HTERT RPE-1 (cell line): ENCODE results near the gene SPDYE1.
"Not testable (repeated sequence)": the region's sequence is repeated elsewhere in the genome, so short reads cannot be mapped to it uniquely, and the experiment has no call there.

Source experiments
- in situ Hi-C: fragments of 300-500 bp; cut with MboI; formaldehyde crosslinking; loops from 4 replicates; pipeline ENCODE4 v1.14.3; 2020; ENCODE audit warnings: low sequenced_read_pairs

Gene SPDYE1, protein sequence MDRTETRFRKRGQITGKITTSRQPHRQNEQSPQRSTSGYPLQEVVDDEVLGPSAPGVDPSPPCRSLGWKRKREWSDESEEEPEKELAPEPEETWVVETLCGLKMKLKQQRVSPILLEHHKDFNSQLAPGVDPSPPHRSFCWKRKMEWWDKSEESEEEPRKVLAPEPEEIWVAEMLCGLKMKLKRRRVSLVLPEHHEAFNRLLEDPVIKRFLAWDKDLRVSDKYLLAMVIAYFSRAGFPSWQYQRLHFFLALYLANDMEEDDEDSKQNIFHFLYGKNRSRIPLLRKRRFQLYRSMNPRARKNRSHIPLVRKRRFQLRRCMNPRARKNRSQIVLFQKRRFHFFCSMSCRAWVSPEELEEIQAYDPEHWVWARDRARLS

DNA sequence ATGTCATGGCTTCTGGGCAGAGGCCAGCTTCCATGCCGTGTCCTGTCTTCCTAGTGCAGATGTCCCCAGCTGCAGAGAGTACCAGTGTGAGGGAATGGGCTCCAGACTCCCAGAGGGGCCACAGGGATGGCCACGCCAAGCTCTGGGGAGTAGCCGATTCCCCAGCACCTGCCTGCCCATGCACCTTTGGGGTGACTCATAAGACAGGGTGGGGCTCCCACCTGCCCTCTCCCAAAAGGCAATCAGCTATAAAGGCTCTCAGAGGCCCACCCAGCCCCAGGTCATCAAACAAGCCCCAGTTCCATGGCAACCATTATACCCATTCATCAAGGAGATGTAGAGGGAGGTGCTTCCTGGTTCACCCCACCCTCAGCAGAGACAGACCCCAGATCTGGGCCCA lies at the start of gene SPDYE1:
Gene SPDYE1, plus strand, starts transcription at position 366 of the 400 bp plus-strand sequence. CDS start 2,053 bp downstream, outside the sequence.
- in situ Hi-C loops: not testable (repeated sequence)

DNA sequence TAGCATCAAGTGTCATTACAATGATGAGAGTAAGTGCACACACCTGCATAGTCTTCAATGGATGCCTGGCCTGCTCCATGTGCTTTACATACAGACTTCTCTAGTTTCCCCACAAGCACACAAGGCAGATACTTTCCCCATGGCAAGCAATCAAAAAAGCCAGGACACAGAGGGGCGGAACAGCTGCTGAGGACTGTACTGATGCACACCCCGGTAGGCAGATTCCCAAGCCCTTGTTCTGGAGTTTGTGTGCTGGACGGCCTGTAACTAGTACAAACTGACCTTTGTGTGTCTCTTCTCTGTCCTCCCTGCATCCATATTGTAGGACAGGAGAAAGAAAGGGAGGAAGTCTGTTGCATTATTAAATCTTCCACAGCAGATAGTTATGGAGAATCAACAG lies 45.7 kb upstream of the SPDYE1 start:
- in situ Hi-C loops: no loop called here

DNA sequence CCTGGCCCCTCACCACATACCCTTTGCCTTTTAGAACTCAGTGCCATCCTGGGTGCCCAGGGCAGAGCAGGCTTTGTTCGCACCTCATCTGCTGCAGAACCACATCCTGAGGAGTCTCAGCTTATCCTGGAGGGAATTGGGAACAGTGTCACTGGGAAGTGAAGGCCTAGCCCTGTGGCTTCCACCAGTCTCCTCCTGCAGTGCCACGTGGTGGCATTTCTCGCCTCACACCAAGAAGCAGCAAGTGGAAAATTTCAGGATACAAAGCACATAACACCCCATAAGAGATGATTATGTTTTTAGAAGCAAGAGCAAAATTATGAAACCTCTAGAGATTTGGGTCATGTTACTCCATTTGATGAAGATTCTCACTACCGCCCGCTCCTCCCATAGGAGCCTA lies 44.6 kb upstream of the SPDYE1 start:
- in situ Hi-C loops: no loop called here

DNA sequence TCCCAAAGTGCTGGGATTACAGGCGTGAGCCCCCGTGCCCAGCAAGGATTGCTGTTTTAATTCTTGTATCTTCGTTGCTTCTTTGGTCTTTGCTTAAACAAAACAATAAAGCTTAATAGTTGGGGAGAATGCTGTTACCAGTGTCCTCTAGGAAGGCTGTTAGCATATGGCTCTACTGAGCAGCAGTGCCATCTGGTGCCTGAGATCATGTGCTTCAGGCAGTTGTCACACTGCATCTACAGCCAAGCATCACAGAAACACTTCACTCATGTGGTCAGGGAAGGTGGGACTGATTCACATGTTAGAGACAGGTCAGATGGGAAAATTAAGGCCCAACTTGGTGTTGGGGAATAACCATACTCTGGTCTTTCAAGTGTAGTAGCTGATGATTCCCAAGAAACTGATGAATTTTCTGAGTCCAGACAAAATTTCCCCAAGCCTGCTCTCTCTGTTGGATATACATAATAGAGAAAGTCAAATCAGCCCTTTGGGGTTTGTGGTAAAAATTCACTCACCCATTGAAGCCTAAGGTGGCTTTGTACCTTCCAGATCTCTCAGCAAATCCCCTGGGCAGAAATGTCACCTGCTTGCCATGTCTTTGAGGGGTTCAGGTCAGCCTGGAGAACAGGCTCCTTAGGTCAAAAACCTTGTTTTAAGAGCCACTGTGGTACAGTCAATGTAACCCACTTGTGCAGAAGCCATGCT lies 43.0 kb upstream of the SPDYE1 start:
- in situ Hi-C loops: no loop called here

DNA sequence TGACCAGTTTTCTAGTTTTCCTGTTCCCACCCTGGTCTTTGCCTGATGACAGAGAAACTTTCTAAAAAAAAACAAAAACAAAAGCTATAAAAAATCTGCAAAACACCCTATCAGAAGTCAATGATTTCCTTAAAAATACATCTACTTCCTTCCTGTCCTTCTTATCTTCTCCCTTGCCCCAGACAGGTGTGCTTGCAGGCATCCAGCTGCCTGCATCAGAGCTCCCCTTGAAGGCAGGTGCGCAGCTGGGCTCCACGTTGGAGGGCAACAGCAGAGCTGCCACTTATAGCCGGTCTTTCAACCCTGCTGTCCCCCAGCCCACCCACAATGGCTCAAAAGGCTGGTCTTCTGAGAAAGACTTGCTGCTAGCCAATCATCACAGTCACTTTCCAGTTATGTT lies 41.7 kb upstream of the SPDYE1 start:
- in situ Hi-C loops: no loop called here

DNA sequence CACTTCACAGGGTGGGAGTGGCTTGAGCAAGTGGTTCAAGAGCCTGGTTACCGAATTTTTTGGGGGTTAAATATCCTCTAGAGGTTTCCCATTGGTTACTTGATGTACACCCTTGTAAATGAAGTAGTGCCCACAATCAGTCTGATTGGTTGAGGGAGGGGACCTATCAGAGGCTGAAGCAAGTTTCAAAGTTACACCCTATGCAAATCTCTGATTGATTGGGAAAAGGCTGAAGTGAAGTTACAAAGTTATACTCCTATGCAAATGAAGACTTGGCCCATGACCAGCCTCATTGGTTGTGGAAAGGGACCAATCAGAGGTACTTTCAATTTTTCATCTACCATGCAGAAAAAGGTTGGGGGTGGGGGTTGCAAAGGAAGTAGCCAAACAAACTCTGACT lies 36.8 kb upstream of the SPDYE1 start:
- in situ Hi-C loops: no loop called here

DNA sequence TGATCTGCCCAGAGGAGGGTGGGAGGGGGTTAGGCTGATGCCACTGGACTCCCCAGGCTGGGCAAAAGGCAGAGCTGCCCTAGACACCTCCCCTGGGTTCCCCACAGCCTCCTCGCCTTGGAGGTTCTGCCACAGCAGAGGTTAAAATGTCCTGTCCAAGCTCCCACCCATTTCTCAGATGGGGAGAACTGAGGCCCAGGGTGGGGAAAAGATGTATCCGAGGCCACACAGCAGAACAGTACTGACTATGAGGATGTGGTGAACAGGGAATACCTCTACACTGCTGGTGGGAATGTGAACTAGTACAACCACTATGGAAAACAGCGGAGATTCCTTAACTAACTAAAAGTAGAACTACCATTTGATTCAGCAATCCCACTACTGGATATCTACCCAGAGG lies 31.3 kb upstream of the SPDYE1 start:
- in situ Hi-C loops: not testable (repeated sequence)

DNA sequence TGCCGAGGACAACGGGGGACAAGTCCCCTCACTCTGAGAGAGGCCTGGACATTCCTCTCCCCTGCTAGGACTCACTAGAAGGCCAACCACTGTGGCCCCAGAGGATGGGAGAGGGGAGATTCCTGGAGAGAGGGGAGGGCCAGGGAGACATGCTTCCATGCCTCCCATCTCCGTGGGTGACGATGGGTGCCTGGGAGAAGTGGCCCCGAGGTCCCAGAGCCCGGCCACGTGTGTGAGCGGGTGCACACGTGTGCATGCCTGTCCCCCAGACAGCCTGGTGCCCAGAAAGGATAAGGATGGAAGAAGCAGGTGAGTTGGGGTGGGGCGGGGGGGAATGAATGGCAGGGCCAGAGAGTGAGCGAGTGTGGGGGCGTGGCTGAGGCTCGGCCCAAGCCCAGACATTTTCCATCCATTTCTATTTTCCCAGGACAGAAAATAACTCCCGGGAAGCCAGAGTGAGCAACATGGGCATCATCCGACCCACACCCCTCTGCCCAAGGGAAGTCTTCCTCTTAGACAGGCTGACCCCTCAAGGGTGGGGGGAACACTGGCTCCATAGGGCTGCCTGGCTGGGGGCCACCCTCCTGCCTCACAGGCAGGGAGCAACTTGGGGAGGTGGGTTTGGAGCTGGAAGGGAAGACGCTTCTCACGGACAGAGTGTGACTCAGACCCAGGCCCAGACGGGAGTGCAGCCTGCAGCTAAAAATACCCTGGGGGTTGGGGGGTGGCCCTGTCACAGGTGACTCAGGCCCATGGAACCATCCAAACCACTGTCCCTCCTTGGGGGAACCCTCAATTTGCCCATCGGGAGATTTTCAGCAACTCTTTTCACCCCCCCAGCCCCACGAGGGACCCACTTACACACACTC lies 29.3 kb upstream of the SPDYE1 start:
- in situ Hi-C loops: not testable (repeated sequence)

DNA sequence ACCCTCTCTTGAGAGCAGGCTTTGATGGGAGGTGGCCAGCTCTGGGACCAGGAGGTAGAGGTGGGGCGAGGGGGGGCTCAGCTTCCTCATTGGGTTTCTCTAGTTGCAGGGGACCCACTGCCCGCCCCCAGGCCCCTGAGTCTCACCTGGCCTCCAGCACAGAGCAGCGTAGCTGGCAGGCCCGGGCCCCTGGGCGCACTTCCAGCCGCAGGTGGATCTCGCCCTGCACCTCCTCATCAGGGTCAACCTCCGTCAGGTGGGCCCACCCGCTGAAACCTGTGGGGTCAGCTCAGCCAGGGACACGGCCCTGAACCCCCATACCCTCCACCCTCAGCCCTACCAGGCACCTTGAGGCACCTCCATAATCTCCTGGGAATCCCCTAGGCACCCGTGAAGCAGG lies 28.1 kb upstream of the SPDYE1 start:
- in situ Hi-C loops: not testable (repeated sequence)

DNA sequence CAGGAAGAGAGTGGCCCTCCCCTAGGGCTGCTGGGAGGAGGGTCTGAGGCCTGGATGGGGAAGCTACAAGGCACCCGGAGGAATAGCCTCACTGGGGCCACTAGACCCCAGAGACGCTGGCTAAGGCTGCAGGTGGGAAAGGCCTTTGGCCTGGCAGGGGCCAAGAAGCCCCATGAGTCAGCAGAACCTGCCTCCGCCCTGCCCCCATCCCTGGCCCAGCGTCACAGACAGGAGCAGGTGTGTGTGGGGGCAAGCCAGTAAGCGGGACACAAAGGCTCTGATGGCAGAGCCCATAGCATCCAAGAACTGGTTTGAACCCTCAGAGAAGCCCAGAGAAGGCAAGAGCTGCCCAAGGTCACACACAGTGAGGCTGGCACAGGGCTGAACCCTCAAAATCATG lies 27.0 kb upstream of the SPDYE1 start:
- in situ Hi-C loops: not testable (repeated sequence)

DNA sequence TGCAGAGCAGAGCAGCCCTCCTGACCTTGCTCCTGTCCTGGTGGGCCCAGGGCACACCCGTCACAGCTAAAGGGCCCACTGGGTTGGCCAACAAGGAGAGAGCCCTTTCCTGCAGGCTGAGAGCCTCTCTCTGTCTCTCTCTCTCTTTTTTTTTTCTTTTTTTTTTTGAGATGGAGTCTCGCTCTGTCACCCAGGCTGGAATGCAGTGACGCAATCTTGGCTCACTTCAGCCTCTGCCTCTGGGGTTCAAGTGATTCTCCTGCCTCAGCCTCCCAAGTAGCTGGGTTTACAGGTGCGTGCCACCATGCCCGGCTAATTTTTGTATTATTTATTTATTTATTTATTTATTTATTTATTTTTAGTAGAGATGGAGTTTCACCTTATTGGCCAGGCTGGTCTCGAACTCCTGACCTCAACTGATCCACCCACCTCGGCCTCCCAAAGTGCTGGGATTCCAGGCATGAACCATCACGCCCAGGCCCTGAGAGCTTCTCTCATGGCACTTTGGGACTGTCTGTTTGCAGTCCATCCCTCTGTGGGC lies 23.6 kb upstream of the SPDYE1 start:
- in situ Hi-C loops: not testable (repeated sequence)

DNA sequence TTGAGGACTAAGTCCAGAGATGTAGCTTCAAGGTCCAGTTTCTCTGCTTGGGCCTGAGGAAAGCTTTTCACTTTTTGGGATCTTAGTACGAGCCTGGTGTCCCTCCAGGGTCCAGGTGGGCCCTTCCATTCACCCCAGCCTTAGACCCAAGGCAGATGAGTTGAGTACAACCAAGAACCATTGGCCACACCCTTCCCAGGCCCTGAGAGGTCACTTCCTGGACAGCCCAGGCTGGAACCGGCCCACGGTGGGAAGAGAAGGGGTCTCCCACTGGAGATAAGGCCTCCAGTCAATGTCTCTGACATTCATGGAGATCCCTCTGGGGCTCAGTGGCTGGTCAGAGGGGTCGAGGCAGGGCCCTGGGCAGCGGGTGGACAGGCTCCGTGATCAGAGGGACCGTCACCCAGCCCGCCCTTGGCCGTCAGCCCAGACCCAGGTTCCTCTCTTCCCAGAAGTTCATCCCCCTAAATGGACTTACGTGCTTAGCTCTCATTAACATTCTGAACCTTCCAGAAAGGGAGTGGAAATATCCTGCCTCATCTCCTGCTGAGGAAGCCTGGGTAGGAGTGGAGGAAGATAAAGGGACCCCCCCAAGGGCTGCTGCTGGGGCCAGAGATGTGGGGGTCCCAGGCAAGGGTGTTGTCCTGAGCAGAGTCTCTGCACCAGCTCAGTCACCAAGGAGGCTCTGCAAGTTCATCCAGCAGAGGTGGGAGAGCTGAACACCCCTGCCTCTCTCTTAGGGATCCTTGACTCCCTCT lies 22.8 kb upstream of the SPDYE1 start:
- in situ Hi-C loops: not testable (repeated sequence)

DNA sequence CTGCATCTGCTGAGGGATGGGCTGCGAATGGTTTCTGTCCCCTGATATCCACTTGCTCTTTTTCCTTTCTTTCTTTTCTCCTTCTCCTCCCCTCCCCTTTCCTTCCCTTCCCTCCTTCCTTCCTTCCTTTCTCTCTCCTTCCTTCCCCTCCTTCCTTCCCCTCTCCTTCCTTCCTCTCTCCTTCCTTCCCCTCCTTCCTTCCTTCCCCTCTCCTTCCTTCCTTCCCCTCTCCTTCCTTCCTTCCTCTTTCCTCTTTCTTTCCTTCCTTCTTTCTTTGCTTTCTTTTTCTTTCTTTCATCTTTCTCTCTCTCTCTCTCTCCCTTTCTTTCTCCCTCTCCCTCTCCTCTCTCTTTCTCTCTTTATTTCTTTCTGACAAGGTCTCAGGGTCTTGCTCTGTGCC lies 20.2 kb upstream of the SPDYE1 start:
- in situ Hi-C loops: no loop called here

DNA sequence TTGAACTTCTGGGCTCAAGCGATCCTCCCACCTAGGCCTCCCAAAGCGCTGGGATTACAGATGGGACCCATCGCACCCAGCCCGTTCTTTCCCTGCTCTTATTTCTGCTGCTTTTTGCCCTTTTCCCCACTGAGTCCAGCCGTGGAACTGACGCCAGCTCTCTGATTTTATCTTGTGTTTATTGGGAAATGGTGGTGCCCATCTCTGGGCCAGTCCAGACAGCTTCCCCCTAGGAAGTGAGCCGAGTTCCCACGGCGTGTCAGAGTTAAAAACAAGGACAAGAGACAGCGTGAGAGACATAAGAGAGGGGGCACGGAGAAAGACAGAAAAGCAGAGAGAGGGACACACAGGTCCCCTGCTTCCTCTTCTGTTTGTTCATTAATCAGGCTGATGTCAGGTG lies 19.6 kb upstream of the SPDYE1 start:
- in situ Hi-C loops: not testable (repeated sequence)

DNA sequence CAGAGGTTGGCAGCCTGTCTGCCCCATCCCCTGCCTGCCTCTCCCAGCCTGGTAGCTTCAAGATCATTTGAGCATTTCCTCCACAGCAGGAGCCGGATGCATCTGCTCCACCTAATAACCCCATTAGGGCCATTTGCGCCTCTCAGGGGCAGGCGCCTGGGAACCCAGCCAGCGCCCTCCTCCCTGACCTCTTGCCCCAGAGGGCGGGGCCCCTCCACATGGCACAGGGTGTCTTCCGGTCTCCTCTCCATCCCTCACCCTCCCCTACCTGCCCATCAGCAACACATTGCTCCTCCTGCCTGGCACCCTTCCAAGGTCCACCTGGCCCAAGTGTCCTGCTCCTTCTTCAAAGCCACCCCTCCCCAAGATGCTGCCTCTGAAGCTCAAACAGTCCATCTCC lies 14.8 kb upstream of the SPDYE1 start:
- in situ Hi-C loops: not testable (repeated sequence)

DNA sequence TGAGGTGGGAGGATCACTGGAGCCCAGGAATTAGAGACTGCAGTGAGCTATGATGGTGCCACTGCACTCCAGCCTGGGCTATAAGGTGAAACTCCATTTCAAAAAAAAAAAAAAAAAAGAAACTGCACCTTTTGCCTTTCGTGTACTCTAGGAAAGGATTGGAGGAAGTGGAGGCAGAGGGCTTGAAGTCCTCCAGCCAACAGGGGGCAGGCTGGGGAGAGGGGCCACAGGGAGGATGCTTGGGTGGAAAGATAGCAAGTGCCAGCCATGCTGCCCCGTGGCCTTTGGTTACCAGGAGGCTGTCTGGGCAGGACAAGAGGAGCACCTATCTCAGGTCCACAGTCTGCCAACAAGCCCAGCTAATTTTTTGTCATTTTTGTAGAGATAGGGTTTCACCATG lies 14.0 kb upstream of the SPDYE1 start:
- in situ Hi-C loops: not testable (repeated sequence)

DNA sequence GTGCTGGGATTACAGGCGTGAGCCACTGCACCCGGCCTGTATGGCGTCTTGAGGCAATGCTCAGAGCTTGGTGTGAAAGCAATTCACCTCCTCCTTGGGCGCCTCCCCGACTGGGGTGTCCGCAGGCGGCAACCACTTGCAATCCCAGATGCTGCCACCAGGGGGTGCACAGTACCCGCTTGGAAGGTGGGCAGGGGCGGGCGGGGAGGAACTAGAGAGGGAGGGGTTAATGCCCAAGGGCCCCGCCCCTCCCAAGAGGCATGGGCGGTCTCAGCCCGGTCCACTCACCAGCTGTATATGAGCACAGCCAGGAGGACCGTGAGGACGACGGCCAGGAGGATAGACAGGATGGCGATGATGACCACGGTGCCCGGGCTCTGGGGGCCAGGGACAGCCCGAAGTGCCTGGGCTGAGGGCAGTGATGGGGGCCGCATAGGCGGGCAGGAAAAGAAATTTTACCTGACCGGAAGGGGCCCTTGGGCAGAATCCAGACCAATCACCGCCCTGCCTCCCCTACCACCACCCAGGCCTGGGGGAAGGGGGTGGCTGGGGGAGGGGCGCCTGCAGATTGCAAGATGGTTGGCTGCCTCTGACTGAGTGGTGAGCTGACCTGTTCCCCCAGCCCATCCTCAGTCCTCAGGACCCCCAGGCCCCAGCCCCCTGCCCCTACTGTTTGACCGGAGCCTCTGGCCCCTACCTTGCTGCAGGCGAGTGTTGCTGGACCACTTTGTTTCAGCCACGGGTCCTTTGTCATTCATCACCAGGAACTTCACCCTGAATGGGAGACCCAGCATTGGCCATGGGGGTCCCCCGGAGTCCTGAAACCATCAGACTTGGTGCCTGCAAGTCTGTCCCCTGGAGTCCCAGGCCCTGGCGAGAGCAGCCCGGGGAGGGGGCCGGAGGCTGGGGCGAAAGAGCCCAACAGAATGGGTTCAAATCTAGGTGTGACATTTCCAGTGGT lies 11.5 kb upstream of the SPDYE1 start:
- in situ Hi-C loops: not testable (repeated sequence)

DNA sequence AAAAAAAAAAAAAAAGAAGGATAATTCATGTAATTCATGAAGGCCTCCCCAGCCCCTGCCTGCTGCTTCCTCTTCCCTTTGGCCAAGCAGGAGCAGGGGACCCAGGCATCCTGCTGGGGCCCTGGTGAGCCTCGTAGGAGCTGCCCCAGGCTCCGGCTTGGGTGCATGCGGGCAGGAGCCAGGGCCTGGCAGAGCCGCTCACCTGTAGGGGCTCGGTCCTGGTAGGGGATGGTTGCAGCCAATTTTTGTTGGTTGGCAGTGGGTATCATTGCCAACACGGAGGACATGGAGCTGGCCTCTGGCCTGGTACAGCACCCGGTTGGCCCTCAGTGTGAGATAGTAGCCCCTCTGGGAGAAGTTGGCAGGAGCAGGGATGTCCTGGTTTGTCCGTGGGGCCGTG lies 10.2 kb upstream of the SPDYE1 start:
- in situ Hi-C loops: not testable (repeated sequence)

DNA sequence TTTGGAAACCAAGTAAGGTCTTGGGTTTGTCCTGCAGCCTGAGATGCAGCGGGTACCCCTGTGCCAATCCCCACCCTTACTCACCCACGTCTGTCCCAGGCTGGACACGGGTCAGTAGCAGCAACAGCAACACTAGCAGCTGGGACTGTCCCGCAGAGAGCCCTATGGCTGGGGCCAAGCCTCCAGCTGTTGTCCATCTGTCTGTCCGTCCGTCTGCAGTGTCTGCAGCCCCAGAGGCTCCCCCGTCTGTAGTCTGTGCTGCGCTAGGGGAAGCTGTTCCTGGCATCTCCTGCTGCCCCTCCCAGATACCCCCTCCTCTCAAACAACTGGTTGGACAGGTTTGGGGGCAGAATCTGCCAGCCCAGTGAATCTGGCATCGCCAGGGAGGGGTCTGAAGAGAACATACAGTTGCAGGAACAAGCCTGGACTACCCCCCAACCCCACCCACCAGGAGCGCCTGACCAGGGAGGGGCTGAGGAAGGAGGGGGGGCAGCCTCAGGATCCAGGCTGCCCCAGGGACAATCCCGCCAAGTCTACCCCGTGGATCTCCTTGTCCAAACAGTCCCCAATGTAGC lies 7.6 kb upstream of the SPDYE1 start:
- in situ Hi-C loops: not testable (repeated sequence)
